Stimulated activated CD8-positive, alpha-beta memory T cell treated with anti-CD3 and anti-CD28 coated beads, Interleukin-15, amount 100 ng/mL, for 24 hours (primary cell): Measurements from ENCODE around the gene GSAP.
"Not testable (repeated sequence)": the region's sequence is repeated elsewhere in the genome, so short reads cannot be mapped to it uniquely, and the experiment has no call there.

Source experiments
- DNase-seq: peaks from one replicate; pipeline ENCODE4 v3.0.0-alpha.2; 2020; ENCODE audit warnings: low read depth

The GSAP gene

GRCh38 chr7:77282897-77283296 lies 133.3 kb downstream of the GSAP start:
- no peak for DNase-seq

- DNase-seq, result no peak
These were observed 134.2 kb downstream of the GSAP start for GRCh38 chr7:77281780-77282478.

- DNase-seq, result no peak
These were observed 140.0 kb downstream of the GSAP start for GRCh38 chr7:77276120-77276519.

GRCh38 chr7:77275663-77276062 lies 140.5 kb downstream of the GSAP start:
- DNase-seq, result not testable (repeated sequence)

- no peak for DNase-seq
These were observed 144.4 kb downstream of the GSAP start for GRCh38 chr7:77271766-77272165.

GRCh38 chr7:77270094-77270480 lies 146.1 kb downstream of the GSAP start:
- DNase-seq, result no peak

GRCh38 chr7:77269360-77270093 lies 146.6 kb downstream of the GSAP start:
- no peak for DNase-seq

GRCh38 chr7:77266291-77266794 lies 149.8 kb downstream of the GSAP start:
- DNase-seq, result no peak

GRCh38 chr7:77265666-77266065 lies 150.5 kb downstream of the GSAP start:
- DNase-seq, result no peak

- DNase-seq, result no peak
These were observed 153.8 kb downstream of the GSAP start for GRCh38 chr7:77262316-77262715.
